Left lung (tissue), 10 donors: ENCODE measurements around the gene INTS2. TPM values are rescaled to one million over a fixed set of nuclear protein-coding genes. Genes with fewer than 3 reads are reported as not detected.

Experiments used
- ATAC-seq: fragments of 200-7000 bp; cut with Tn5 transposase; one replicate; pipeline ENCODE4 v1.9.1; 2020; ENCODE audit warnings: moderate library complexity
- DNase-seq, 4 donors: peaks; one replicate each; pipeline ENCODE4 v3.0.0-alpha.2; 2013 to 2020
- H3K27ac ChIP-seq, 2 donors: fragments of 200-600 bp; sonication (generic) in 1 of 2; one replicate each; pipeline versions ENCODE4 v1.5.0 to v1.8.0; 2020 to 2021
- H3K27me3 ChIP-seq, 2 donors: fragments of 200-600 bp; sonication (generic) in 1 of 2; one replicate each; pipeline versions ENCODE4 v1.5.0 to v1.8.0; 2020 to 2021
- H3K36me3 ChIP-seq, 2 donors: fragments of 200-600 bp; sonication (generic) in 1 of 2; one replicate each; pipeline versions ENCODE4 v1.5.0 to v1.8.0; 2020 to 2021
- H3K4me1 ChIP-seq, 2 donors: fragments of 200-600 bp; one replicate each; pipeline ENCODE4 v1.8.0; 2021
- H3K4me3 ChIP-seq, 2 donors: fragments of 200-600 bp; sonication (generic) in 1 of 2; one replicate each; pipeline versions ENCODE4 v1.5.0 to v1.8.0; 2020 to 2021; ENCODE audit warnings: mild to moderate bottlenecking in 1 of 2
- H3K9me3 ChIP-seq, 2 donors: fragments of 200-600 bp; sonication (generic) in 1 of 2; one replicate each; pipeline versions ENCODE4 v1.5.0 to v1.8.0; 2020 to 2021
- CTCF ChIP-seq, 2 donors: fragments of 200-600 bp; sonication (generic) in 1 of 2; IDR thresholded peaks; one replicate each; pipeline versions ENCODE4 v1.5.0 to v1.8.0; 2021; ENCODE audit warnings: antibody characterized with exemption in 2 of 2
- intact Hi-C, 2 donors: fragments of 100-400 bp; cut with DNase I; formaldehyde crosslinking; loops; one replicate each; pipeline versions ENCODE4 v1.11.2 to v1.14.2; 2022
- polyA plus RNA-seq, 6 donors: library from polyadenylated mRNA; unstranded; fragments of 120-200 nt; gene quantifications; one replicate each; pipeline ENCODE4 v1.2.1, GENCODE V29; 2013; ENCODE audit not compliant: insufficient read length in 6 of 6
- total RNA-seq, 2 donors: library from RNA; stranded (reverse); fragmentation: NEBNext Ultra II Directional; extraction: Animal tissue kit (Norgen Biotek cat#: 25700); gene quantifications; one replicate each; pipeline ENCODE4 v1.2.1, GENCODE V29; 2021
- donor health status: DM: no; HTN: yes; CAD: no.
- donor health status: DM: no; HTN: no; CAD: no.

The INTS2 gene
- total and polyA plus RNA-seq, 8 donors: 11.3 to 14.8 (median 12.5) TPM

GRCh38 chr17:61836266-61837174, 91.3 kb downstream of the INTS2 start:
- no peak for DNase-seq
- H3K4me3 ChIP-seq: no peak overlapping the region
- intact Hi-C loops: loop anchor here in 1 of 2 donors (5.0 to 10.0 kb wide), 2 partner anchors 204 to 422 kb away; no protein-coding TSS in a partner anchor
- H3K27ac ChIP-seq: no peak overlapping the region
- H3K27me3 ChIP-seq: no peaks in the 10 kb centered on the region
- TF ChIP-seq CTCF (IDR thresholded peaks at IDR 0.05): no peak
- no peak for ATAC-seq
- H3K4me1 ChIP-seq: no peaks in the 10 kb centered on the region
- no peaks in the 10 kb centered on the region for H3K9me3 ChIP-seq
- H3K36me3 ChIP-seq: no peaks in the 10 kb centered on the region

GRCh38 chr17:61835606-61836005, 92.2 kb downstream of the INTS2 start:
- intact Hi-C loops: loop anchor here in 1 of 2 donors (5.0 to 10.0 kb wide), 2 partner anchors 203 to 421 kb away; no protein-coding TSS in a partner anchor
- Histone ChIP-seq H3K4me3 (no peak overlapping the region), H3K27me3 (no peaks in the 10 kb centered on the region), H3K36me3 (no peaks in the 10 kb centered on the region), H3K4me1 (no peaks in the 10 kb centered on the region), H3K9me3 (no peaks in the 10 kb centered on the region), H3K27ac (no peak overlapping the region)
- DNase-seq: no peak
- ATAC-seq: no peak
- TF ChIP-seq CTCF (IDR thresholded peaks at IDR 0.05): no peak

GRCh38 chr17:61834610-61835009, 93.2 kb downstream of the INTS2 start:
- no peak for DNase-seq

GRCh38 chr17:61833536-61834193, 94.1 kb downstream of the INTS2 start:
- ATAC-seq: no peak
- intact Hi-C loops: loop anchor here in 1 of 2 donors (10.0 kb wide), 1 partner anchor 419 kb away; no protein-coding TSS in a partner anchor
- no peak for DNase-seq

More at GRCh38 chr17:61834610-61835009, 93.2 kb downstream of the INTS2 start:
- intact Hi-C loops: loop anchor here in 1 of 2 donors (5.0 to 10.0 kb wide), 2 partner anchors 202 to 420 kb away; no protein-coding TSS in a partner anchor
- Histone ChIP-seq H3K36me3 (no peaks in the 10 kb centered on the region), H3K4me1 (no peaks in the 10 kb centered on the region), H3K27me3 (no peaks in the 10 kb centered on the region), H3K9me3 (no peaks in the 10 kb centered on the region), H3K4me3 (no peak overlapping the region), H3K27ac (no peak overlapping the region)
- TF ChIP-seq CTCF (IDR thresholded peaks at IDR 0.05): no peak
- ATAC-seq: no peak

More at GRCh38 chr17:61833536-61834193, 94.1 kb downstream of the INTS2 start:
- Histone ChIP-seq H3K9me3 (no peaks in the 10 kb centered on the region), H3K4me3 (no peak overlapping the region), H3K27ac (no peak overlapping the region), H3K27me3 (no peaks in the 10 kb centered on the region), H3K4me1 (no peaks in the 10 kb centered on the region), H3K36me3 (no peaks in the 10 kb centered on the region)
- no peak for TF ChIP-seq CTCF (IDR thresholded peaks at IDR 0.05)
